Sigmoid colon (tissue), 7 donors: ENCODE measurements around the gene GPR148. TPM values are rescaled to one million over a fixed set of nuclear protein-coding genes. Genes with fewer than 3 reads are reported as not detected.

Source experiments
- DNase-seq: peaks from one replicate; pipeline ENCODE4 v3.0.0-alpha.2; 2019
- H3K27ac ChIP-seq, 4 donors: fragments of 200-600 bp; sonication (generic); one replicate each; pipeline ENCODE4 v1.5.1; 2016 to 2019; ENCODE audit warnings: mild to moderate bottlenecking in 1 of 4
- H3K27me3 ChIP-seq, 3 donors: fragments of 200-600 bp; sonication (generic); one replicate each; pipeline ENCODE4 v1.5.1; 2019; ENCODE audit warnings: mild to moderate bottlenecking in 1 of 3
- H3K36me3 ChIP-seq, 4 donors: fragments of 200-600 bp; sonication (generic); one replicate each; pipeline ENCODE4 v1.5.1; 2016 to 2019
- H3K4me1 ChIP-seq, 4 donors: fragments of 200-600 bp; sonication (generic); one replicate each; pipeline ENCODE4 v1.5.1; 2017 to 2019
- H3K4me3 ChIP-seq, 4 donors: fragments of 200-600 bp; sonication (generic); one replicate each; pipeline ENCODE4 v1.5.1; 2017 to 2019; ENCODE audit warnings: mild to moderate bottlenecking in 2 of 4, moderate library complexity in 1 of 4
- H3K9me3 ChIP-seq, 4 donors: fragments of 200-600 bp in 3 of 4; sonication (generic) in 3 of 4; one replicate each; pipeline versions ENCODE4 v1.5.1 to v1.6.1; 2013 to 2019
- EP300 ChIP-seq, 4 donors: sonication (generic); formaldehyde crosslinking; IDR thresholded peaks; one replicate each; pipeline ENCODE4 v1.6.1; 2017; ENCODE audit warnings: antibody characterized with exemption in 4 of 4
- POLR2A ChIP-seq, 2 donors: fragments of 450-650 bp; IDR thresholded peaks; one replicate each; pipeline ENCODE4 v1.6.1; 2016; ENCODE audit warnings: antibody characterized with exemption in 2 of 2, mild to moderate bottlenecking in 2 of 2, moderate library complexity in 2 of 2
- POLR2AphosphoS5 ChIP-seq, 4 donors: sonication (generic); formaldehyde crosslinking; IDR thresholded peaks; one replicate each; pipeline ENCODE4 v1.6.1; 2017; ENCODE audit warnings: antibody characterized with exemption in 4 of 4
- WGBS, 2 donors: extraction: QIAGEN DNeasy Blood & Tissue Kit; methylation state at CpG; one replicate each; pipeline ENCODE4 v1.1.7; 2013; 5-methylcytosine and 5-hydroxymethylcytosine counted together
- intact Hi-C: fragments of 100-400 bp; cut with DNase I; formaldehyde crosslinking; loops from one replicate; pipeline ENCODE4 v1.15.1; 2023
- polyA plus RNA-seq, 3 donors: library from polyadenylated mRNA; stranded (reverse); fragments of 200-250 nt; gene quantifications; one replicate each; pipeline ENCODE4 v1.2.3, GENCODE V29; 2013
- total RNA-seq, 4 donors: library from RNA; depleted of rRNA; stranded (reverse); fragments of >200 nt; gene quantifications; one replicate each; pipeline ENCODE4 v1.1.0, GENCODE V29; 2016
- TF ChIP-seq, protein P1 (sequence below), 4 experiments: fragments of 450-650 bp in 3 of 4; fragments of 200-600 bp in 1 of 4; IDR thresholded peaks; one replicate each; pipeline ENCODE4 v1.5.1; 2016 to 2019; ENCODE audit warnings: antibody characterized with exemption in 4 of 4, mild to moderate bottlenecking in 3 of 4, moderate library complexity in 2 of 4
- donor health status: healthy with polysubstance abuse.
- donor health status: Bipolar disorder and iron deficiency.
- donor health status: healthy.

GPR148 gene
- total and polyA plus RNA-seq, 7 donors, result 0.04 TPM; not detected in 6

DNA sequence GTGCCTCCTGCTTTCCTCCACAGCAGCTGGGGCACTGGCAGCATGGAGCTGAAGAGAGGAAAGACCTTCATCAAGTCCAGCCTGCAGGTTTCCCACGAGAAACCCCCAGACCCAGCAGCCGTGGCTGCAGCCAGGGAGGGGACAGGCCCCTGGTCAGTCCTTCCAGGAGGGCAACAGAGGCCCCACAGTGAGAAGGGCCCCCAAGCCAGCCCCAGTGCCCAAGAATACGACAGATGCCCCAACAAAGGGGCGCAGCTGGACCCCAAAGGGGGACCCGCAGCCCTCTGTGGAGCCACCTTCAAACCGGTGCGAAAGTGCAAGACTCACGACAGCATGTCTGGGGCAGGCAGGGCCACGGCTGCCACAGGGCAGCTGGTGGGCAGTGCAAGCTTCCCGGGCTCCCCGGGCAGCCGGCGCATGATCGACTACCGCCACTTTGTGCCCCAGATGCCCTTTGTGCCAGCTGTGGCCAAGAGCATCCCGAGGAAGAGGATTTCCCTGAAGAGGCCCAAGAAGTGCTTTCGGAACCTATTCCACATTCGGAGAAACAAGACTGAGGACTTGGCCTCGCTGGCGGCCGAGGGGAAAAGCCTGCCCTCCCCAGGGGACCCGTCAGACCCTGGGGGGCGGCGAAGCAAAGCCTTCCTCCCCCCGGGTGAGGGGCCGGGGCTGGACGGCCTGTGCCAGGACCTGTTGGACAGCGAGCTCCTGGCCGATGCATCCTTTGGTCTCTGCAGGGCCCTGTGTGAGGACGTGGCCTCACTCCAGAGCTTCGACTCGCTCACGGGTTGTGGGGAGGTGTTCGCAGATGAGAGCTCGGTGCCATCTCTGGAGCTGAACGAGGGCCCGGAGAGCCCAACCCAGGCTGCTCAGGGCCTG, 33.4 kb downstream of the GPR148 start:
- Histone ChIP-seq H3K4me3 (no peak overlapping the region), H3K4me1 (no peaks in the 10 kb centered on the region), H3K36me3 (no peaks in the 10 kb centered on the region), H3K27ac (no peak overlapping the region), H3K9me3 (no peaks in the 10 kb centered on the region), H3K27me3 (peaks cover 1 to 32% (median 16%) of the 10 kb centered on the region in 3 donors)
- intact Hi-C loops, result no loop called here
- TF ChIP-seq POLR2A (IDR thresholded peaks at IDR 0.05) (no peak), EP300 (IDR thresholded peaks at IDR 0.05) (no peak), POLR2AphosphoS5 (IDR thresholded peaks at IDR 0.05) (no peak)
- TF ChIP-seq, protein P1, sequence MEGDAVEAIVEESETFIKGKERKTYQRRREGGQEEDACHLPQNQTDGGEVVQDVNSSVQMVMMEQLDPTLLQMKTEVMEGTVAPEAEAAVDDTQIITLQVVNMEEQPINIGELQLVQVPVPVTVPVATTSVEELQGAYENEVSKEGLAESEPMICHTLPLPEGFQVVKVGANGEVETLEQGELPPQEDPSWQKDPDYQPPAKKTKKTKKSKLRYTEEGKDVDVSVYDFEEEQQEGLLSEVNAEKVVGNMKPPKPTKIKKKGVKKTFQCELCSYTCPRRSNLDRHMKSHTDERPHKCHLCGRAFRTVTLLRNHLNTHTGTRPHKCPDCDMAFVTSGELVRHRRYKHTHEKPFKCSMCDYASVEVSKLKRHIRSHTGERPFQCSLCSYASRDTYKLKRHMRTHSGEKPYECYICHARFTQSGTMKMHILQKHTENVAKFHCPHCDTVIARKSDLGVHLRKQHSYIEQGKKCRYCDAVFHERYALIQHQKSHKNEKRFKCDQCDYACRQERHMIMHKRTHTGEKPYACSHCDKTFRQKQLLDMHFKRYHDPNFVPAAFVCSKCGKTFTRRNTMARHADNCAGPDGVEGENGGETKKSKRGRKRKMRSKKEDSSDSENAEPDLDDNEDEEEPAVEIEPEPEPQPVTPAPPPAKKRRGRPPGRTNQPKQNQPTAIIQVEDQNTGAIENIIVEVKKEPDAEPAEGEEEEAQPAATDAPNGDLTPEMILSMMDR (IDR thresholded peaks at IDR 0.05), result no peak
- WGBS, 2 donors, result 83 to 85% methylated on average over 37 of the region's 37 CpGs
- no peak for DNase-seq

DNA sequence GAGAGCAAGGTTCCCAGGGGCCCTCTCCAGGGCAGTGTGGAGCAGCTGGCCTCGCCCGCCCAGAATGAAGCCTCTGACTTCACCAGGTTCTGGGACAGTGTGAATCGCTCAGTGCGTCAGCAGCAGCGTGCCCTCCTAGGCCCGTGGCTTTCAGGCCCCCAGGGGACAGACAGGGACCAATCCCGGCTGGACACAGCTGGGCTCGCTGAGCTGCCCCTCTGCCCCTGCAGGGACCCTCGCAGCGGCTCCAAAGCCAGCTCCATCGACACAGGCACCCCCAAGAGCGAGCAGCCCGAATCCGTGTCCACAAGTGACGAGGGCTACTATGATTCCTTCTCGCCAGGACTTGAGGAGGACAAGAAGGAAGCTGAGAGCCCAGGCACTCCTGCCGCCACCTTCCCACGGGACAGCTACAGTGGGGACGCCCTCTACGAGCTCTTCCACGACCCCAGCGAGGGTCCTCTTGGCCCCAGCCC, 34.1 kb downstream of the GPR148 start:
- Histone ChIP-seq H3K27me3 (peaks cover 0 to 25% (median 9%) of the 10 kb centered on the region in 3 donors), H3K4me3 (no peak overlapping the region), H3K9me3 (no peaks in the 10 kb centered on the region), H3K36me3 (no peaks in the 10 kb centered on the region), H3K27ac (no peak overlapping the region), H3K4me1 (no peaks in the 10 kb centered on the region)
- intact Hi-C loops, result no loop called here
- 83 to 86% methylated on average over 22 of the region's 22 CpGs for WGBS, 2 donors
- no peak for DNase-seq
- TF ChIP-seq POLR2A (IDR thresholded peaks at IDR 0.05) (no peak), POLR2AphosphoS5 (IDR thresholded peaks at IDR 0.05) (no peak), EP300 (IDR thresholded peaks at IDR 0.05) (no peak)
- TF ChIP-seq, protein P1 (IDR thresholded peaks at IDR 0.05), result no peak

DNA sequence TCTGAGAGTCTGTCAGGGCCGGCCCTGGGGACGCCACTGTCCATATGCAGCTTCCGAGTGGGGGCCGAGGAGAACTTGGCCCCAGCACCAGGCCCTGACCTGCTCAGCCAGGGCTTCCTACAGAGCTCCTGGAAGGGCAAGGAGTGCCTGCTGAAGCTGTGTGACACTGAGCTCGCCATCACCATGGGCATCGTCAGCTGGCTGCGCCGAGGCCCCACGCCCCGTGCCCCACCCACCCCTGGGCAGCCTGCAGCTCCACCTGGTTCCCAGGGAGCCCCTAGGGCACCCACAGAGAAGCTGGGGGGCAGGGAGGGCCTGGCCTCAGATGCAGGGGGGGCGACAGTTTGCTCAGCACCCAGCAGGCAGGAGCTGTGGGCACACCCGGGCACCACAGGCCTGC, 34.5 kb downstream of the GPR148 start:
- H3K36me3 ChIP-seq, result no peaks in the 10 kb centered on the region
- H3K9me3 ChIP-seq, result no peaks in the 10 kb centered on the region
- H3K4me3 ChIP-seq, result no peak overlapping the region
- peaks cover 0 to 24% (median 7%) of the 10 kb centered on the region in 3 donors for H3K27me3 ChIP-seq
- H3K4me1 ChIP-seq, result no peaks in the 10 kb centered on the region
- H3K27ac ChIP-seq, result no peak overlapping the region
- TF ChIP-seq, protein P1 (IDR thresholded peaks at IDR 0.05), result no peak
- TF ChIP-seq EP300 (IDR thresholded peaks at IDR 0.05) (no peak), POLR2A (IDR thresholded peaks at IDR 0.05) (no peak), POLR2AphosphoS5 (IDR thresholded peaks at IDR 0.05) (no peak)
- no peak for DNase-seq
- intact Hi-C loops, result no loop called here
- WGBS, 2 donors, result 71 to 90% methylated on average over 12 of the region's 12 CpGs

DNA sequence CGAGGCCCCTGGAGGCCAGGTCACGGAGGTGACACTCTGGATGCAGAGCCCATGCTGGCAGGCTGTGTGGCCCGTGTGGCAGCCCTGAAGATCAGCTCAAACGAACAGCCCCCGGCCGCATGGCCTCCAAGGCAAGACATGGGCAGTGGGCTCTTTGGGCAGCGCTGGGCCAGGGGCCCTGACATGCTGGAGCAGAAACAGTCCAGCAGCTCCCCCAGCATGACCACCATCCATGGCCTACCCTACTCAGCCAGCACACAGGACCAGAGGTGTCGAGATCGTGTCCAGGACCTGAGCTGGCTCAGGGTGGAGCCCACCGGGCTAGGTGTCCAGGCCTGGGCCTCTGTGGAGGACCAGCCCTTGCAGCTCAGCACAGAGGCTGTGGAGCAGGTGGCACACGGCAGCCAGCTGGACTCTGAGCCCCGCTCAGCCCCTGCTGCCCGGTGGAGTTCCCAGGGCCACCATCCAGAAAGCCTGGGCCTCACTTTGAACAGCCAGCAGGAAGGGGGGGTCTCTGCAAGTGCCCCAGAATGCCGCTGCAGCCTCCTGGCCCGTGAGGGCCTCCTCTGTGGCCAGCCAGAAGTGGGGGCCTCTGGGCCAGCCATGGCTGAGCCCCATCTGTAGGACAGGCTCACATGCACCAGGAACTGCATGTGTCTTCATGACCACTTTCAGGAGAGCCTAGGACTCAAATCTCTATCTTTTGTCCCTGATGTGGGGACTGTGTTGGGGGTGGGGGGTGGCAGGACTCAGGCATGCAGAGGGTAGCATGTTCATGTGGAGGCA, 35.4 kb downstream of the GPR148 start:
- Histone ChIP-seq H3K9me3 (no peaks in the 10 kb centered on the region), H3K4me3 (no peak overlapping the region), H3K27me3 (peaks cover 0 to 21% (median 7%) of the 10 kb centered on the region in 3 donors), H3K4me1 (no peaks in the 10 kb centered on the region), H3K27ac (no peak overlapping the region), H3K36me3 (no peaks in the 10 kb centered on the region)
- 87 to 88% methylated on average over 15 of the region's 15 CpGs for WGBS, 2 donors
- TF ChIP-seq, protein P1 (IDR thresholded peaks at IDR 0.05), result no peak
- no peak for TF ChIP-seq POLR2AphosphoS5 (IDR thresholded peaks at IDR 0.05)
- no peak for TF ChIP-seq POLR2A (IDR thresholded peaks at IDR 0.05)
- no peak for TF ChIP-seq EP300 (IDR thresholded peaks at IDR 0.05)
- intact Hi-C loops, result no loop called here
- DNase-seq, result no peak
